CD8-positive, alpha-beta memory T cell (primary cell): Measurements from ENCODE around the gene AGRP. TPM values are rescaled to one million over a fixed set of nuclear protein-coding genes. Genes with fewer than 3 reads are reported as not detected.

Experiments
- CTCF ChIA-PET: fragments of 350-600 bp; sonication (Branson Sonifier 250); formaldehyde crosslinking; loops from one replicate; lab custom pipeline; 2021; ENCODE audit warnings: antibody characterized with exemption; lab: Charles Lee
- POLR2A ChIA-PET: fragments of 350-600 bp; sonication (Branson Sonifier 250); formaldehyde crosslinking; loops from one replicate; lab custom pipeline; 2021; ENCODE audit warnings: antibody characterized with exemption; lab: Charles Lee
- DNase-seq, 5 donors: peaks; one replicate each; pipeline versions ENCODE4 v3.0.0 to v3.0.0-alpha.2; 2020 to 2022; ENCODE audit warnings: mixed read lengths in 1 of 5
- H3K27ac ChIP-seq: one replicate; pipeline ENCODE4 v1.7.0; 2013; ENCODE audit warnings: low read depth, mild to moderate bottlenecking, low read length, moderate library complexity
- H3K27me3 ChIP-seq: 2 replicates; pipeline ENCODE4 v1.7.0; 2013; ENCODE audit warnings: low read length, mild to moderate bottlenecking; ENCODE audit not compliant: insufficient read depth, poor library complexity, severe bottlenecking
- H3K36me3 ChIP-seq: 2 replicates; pipeline ENCODE4 v1.7.0; 2013; ENCODE audit warnings: mild to moderate bottlenecking, low read length, moderate library complexity; ENCODE audit not compliant: insufficient read depth
- H3K4me1 ChIP-seq: 2 replicates; pipeline ENCODE4 v1.7.0; 2013; ENCODE audit warnings: mild to moderate bottlenecking, low read length, moderate library complexity; ENCODE audit not compliant: insufficient read depth
- H3K4me3 ChIP-seq: 2 replicates; pipeline ENCODE4 v1.7.0; 2013; ENCODE audit warnings: mild to moderate bottlenecking, low read length
- H3K9me3 ChIP-seq: 2 replicates; pipeline ENCODE4 v1.7.0; 2013; ENCODE audit warnings: mild to moderate bottlenecking, low read length
- H3K27ac Mint-ChIP-seq, 8 donors: one replicate each; pipeline ENCODE4 v1.8.0; 2020 to 2021; ENCODE audit warnings: mixed read lengths in 8 of 8, mild to moderate bottlenecking in 6 of 8, inconsistent platforms in 3 of 8, moderate library complexity in 3 of 8
- H3K27me3 Mint-ChIP-seq, 2 donors: one replicate each; pipeline ENCODE4 v1.8.0; 2020 to 2021; ENCODE audit warnings: mixed read lengths in 2 of 2, mild to moderate bottlenecking in 1 of 2, moderate library complexity in 1 of 2
- H3K36me3 Mint-ChIP-seq, 3 donors: one replicate each; pipeline ENCODE4 v1.8.0; 2020 to 2021; ENCODE audit warnings: mixed read lengths in 3 of 3, inconsistent platforms in 1 of 3, mild to moderate bottlenecking in 1 of 3
- H3K4me1 Mint-ChIP-seq, 3 donors: one replicate each; pipeline ENCODE4 v1.8.0; 2020 to 2021; ENCODE audit warnings: mixed read lengths in 3 of 3, inconsistent platforms in 1 of 3, mild to moderate bottlenecking in 1 of 3
- H3K4me3 Mint-ChIP-seq, 7 donors: one replicate each; pipeline ENCODE4 v1.8.0; 2020 to 2021; ENCODE audit warnings: mixed read lengths in 7 of 7, mild to moderate bottlenecking in 6 of 7, moderate library complexity in 4 of 7, inconsistent platforms in 2 of 7
- H3K9me3 Mint-ChIP-seq, 5 donors: one replicate each; pipeline ENCODE4 v1.8.0; 2020 to 2022; ENCODE audit warnings: mixed read lengths in 5 of 5, mild to moderate bottlenecking in 3 of 5, moderate library complexity in 2 of 5, inconsistent platforms in 1 of 5
- polyA plus RNA-seq: library from polyadenylated mRNA; unstranded; fragments of 300-500 nt; fragmentation: Illumina TruSeq; gene quantifications from one replicate; pipeline ENCODE4 v1.2.3, GENCODE V29; 2021
- total RNA-seq, 2 experiments: library from RNA; stranded (reverse); gene quantifications; one replicate each; pipeline ENCODE4 v1.2.3, GENCODE V29; 2021

Gene AGRP
- total and polyA plus RNA-seq, 3 experiments from 2014 or later: not detected

- Histone ChIP-seq H3K36me3 (no peaks in the 10 kb centered on the region), H3K4me3 (no peak overlapping the region), H3K4me1 (peaks cover 10% of the 10 kb centered on the region), H3K9me3 (no peaks in the 10 kb centered on the region), H3K27ac (no peak overlapping the region), H3K27me3 (no peaks in the 10 kb centered on the region)
- ChIA-PET POLR2A (no interaction called here), CTCF (no interaction called here)
- Mint-ChIP-seq H3K27me3 (peaks cover 0 to 2% of the 10 kb centered on the region in 2 donors), H3K9me3 (no peaks in the 10 kb centered on the region), H3K4me1 (peaks cover 24 to 49% (median 25%) of the 10 kb centered on the region in 3 donors), H3K27ac (peak overlapping the region in 1 of 8 donors; percentile 83), H3K4me3 (no peak overlapping the region), H3K36me3 (peaks cover 0 to 43% (median 0%) of the 10 kb centered on the region in 3 donors)
- no peak for DNase-seq
These were observed 23.2 kb downstream of the AGRP start for GRCh38 chr16:67460168-67460567.

DNA sequence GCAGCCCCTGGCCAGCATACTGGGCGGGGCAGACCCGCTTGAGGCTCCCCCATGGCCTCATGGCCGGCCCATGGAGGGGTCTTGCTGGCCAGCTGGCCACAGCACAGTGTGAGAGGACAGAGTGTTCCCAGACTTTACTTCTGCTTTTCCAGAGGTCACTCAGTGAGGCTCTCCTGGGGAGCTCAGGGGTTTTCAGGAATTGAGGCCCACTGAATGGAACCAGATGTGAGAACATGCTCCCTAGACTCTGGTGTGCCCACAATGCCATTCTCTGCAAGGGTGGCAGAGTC, 23.5 kb downstream of the AGRP start:
- Mint-ChIP-seq H3K9me3 (no peaks in the 10 kb centered on the region), H3K36me3 (peaks cover 0 to 43% (median 0%) of the 10 kb centered on the region in 3 donors), H3K27me3 (peaks cover 0 to 2% of the 10 kb centered on the region in 2 donors), H3K4me1 (peaks cover 24 to 49% (median 24%) of the 10 kb centered on the region in 3 donors), H3K27ac (no peak overlapping the region), H3K4me3 (no peak overlapping the region)
- ChIA-PET POLR2A (no interaction called here), CTCF (no interaction called here)
- Histone ChIP-seq H3K36me3 (no peaks in the 10 kb centered on the region), H3K4me1 (peaks cover 10% of the 10 kb centered on the region), H3K27ac (peak overlapping the region; percentile 43), H3K27me3 (no peaks in the 10 kb centered on the region), H3K4me3 (no peak overlapping the region), H3K9me3 (no peaks in the 10 kb centered on the region)
- no peak for DNase-seq

- H3K9me3 Mint-ChIP-seq: no peaks in the 10 kb centered on the region
- peaks cover 0 to 2% of the 10 kb centered on the region in 2 donors for H3K27me3 Mint-ChIP-seq
- Histone ChIP-seq H3K27ac (peak overlapping the region; percentile 43), H3K9me3 (no peaks in the 10 kb centered on the region), H3K27me3 (no peaks in the 10 kb centered on the region), H3K4me3 (no peak overlapping the region), H3K36me3 (no peaks in the 10 kb centered on the region), H3K4me1 (peaks cover 10% of the 10 kb centered on the region)
- ChIA-PET POLR2A (no interaction called here), CTCF (no interaction called here)
- peaks cover 0 to 47% (median 0%) of the 10 kb centered on the region in 3 donors for H3K36me3 Mint-ChIP-seq
- H3K4me1 Mint-ChIP-seq: peaks cover 24 to 50% (median 26%) of the 10 kb centered on the region in 3 donors
- peak overlapping the region in 4 of 8 donors; percentile 34 to 86 (median 68) for H3K27ac Mint-ChIP-seq
- no peak for DNase-seq
- no peak overlapping the region for H3K4me3 Mint-ChIP-seq
These were observed 24.1 kb downstream of the AGRP start for GRCh38 chr16:67459066-67459860.

DNA sequence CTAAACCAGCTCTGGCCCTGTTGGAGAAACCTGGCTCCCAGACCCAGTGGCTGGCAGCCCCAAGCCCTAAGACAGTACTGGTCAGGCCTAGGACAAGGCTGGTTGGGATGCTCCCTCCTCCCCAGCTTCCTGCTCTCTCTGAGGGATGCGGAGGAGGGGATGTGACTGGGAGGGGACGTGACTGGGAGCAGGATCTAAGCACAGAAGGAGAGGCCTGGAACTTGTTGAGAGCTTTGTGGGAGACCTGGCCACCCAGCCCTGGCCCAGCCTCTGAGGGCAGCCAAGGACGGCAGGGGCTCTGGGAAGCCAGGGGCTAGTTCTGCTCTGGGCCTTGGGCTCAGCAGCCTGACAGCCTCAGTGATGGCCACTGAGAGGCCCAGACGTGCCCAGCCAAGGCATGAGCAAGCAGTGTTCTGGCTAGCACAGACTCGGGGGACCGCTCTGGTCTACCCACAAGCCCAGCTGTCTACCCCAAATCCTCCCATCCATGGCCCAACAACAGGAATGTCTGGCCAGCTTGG, 25.2 kb downstream of the AGRP start:
- peaks cover 10% of the 10 kb centered on the region for H3K4me1 ChIP-seq
- H3K9me3 ChIP-seq: no peaks in the 10 kb centered on the region
- H3K27me3 ChIP-seq: no peaks in the 10 kb centered on the region
- H3K27me3 Mint-ChIP-seq: peaks cover 0 to 2% of the 10 kb centered on the region in 2 donors
- H3K9me3 Mint-ChIP-seq: no peaks in the 10 kb centered on the region
- H3K27ac Mint-ChIP-seq: peak overlapping the region in 1 of 8 donors; percentile 47
- H3K4me1 Mint-ChIP-seq: peaks cover 24 to 51% (median 29%) of the 10 kb centered on the region in 3 donors
- DNase-seq: no peak
- no peak overlapping the region for H3K4me3 ChIP-seq
- H3K36me3 Mint-ChIP-seq: peaks cover 0 to 52% (median 1%) of the 10 kb centered on the region in 3 donors
- H3K36me3 ChIP-seq: no peaks in the 10 kb centered on the region
- no peak overlapping the region for H3K4me3 Mint-ChIP-seq
- ChIA-PET CTCF (no interaction called here), POLR2A (no interaction called here)
- no peak overlapping the region for H3K27ac ChIP-seq

DNA sequence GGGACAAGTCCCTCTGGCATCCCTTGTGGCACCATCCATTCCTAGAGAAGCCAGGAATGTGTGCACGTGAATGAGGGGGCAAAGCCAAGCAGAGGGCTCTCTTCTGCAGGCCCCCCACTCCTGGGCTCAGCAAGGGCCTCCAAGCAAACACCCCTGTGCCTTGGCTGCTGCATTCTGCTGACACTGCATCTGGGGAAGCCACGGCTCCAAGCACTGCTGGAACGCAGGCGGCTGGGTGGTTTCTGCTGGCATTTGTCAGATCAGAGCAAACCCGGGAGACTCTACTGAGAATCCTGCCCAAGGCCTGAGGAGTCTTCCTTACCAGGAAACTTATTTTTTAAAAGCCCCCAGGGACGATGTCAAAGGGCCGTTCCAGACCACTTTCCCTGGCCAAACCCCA, 25.7 kb downstream of the AGRP start:
- no peaks in the 10 kb centered on the region for H3K36me3 ChIP-seq
- ChIA-PET POLR2A (interaction anchor here (0.6 kb wide), 1 partner anchor 529 kb away, joined by 3 read pairs; no protein-coding TSS in a partner anchor), CTCF (interaction anchor here (1.5 kb wide), 1 partner anchor 8 kb away, joined by 4 read pairs; no protein-coding TSS in a partner anchor)
- H3K4me3 Mint-ChIP-seq: no peak overlapping the region
- no peaks in the 10 kb centered on the region for H3K27me3 ChIP-seq
- H3K27ac Mint-ChIP-seq: peak overlapping the region in 1 of 8 donors; percentile 24
- no peaks in the 10 kb centered on the region for H3K9me3 Mint-ChIP-seq
- H3K36me3 Mint-ChIP-seq: peaks cover 0 to 54% (median 1%) of the 10 kb centered on the region in 3 donors
- H3K4me1 ChIP-seq: peaks cover 10% of the 10 kb centered on the region
- DNase-seq: no peak
- no peaks in the 10 kb centered on the region for H3K9me3 ChIP-seq
- peaks cover 24 to 51% (median 29%) of the 10 kb centered on the region in 3 donors for H3K4me1 Mint-ChIP-seq
- no peak overlapping the region for H3K27ac ChIP-seq
- H3K27me3 Mint-ChIP-seq: peaks cover 0 to 2% of the 10 kb centered on the region in 2 donors
- no peak overlapping the region for H3K4me3 ChIP-seq

GRCh38 chr16:67456391-67457081, 26.8 kb downstream of the AGRP start:
- Mint-ChIP-seq H3K4me3 (no peak overlapping the region), H3K9me3 (no peaks in the 10 kb centered on the region), H3K36me3 (peaks cover 0 to 56% (median 1%) of the 10 kb centered on the region in 3 donors), H3K27ac (peak overlapping the region in 5 of 8 donors; percentile 15 to 87 (median 42)), H3K27me3 (peaks cover 0 to 2% of the 10 kb centered on the region in 2 donors), H3K4me1 (peaks cover 23 to 51% (median 29%) of the 10 kb centered on the region in 3 donors)
- Histone ChIP-seq H3K36me3 (no peaks in the 10 kb centered on the region), H3K9me3 (no peaks in the 10 kb centered on the region), H3K4me3 (no peak overlapping the region), H3K27ac (no peak overlapping the region), H3K4me1 (peaks cover 2% of the 10 kb centered on the region), H3K27me3 (no peaks in the 10 kb centered on the region)
- POLR2A ChIA-PET: no interaction called here
- no peak for DNase-seq
- CTCF ChIA-PET: interaction anchor here (1.1 to 1.5 kb wide), 2 partner anchors 9 to 25 kb away, joined by 4 read pairs; partner anchors contain the start of gene ATP6V0D1

DNA sequence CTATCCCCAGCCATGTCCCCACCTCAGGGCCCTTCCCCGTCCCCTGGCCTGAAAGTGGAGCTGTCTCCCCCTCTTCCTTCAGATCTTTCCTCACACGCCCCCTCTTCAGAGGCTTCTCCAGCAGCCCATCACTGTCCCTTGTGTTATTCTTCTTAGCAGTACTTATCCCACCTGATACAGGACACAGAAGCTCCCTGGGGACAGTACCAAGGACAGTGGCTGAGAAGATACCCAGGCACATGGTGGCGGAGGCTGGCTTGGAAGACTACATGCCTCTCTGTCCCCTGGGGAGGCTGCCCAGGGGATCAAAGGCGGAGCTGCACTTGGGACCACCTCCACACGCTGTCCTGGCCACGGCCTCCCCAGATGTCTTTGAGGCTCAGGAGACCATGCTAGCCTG, 28.5 kb downstream of the AGRP start:
- no peak overlapping the region for H3K4me3 Mint-ChIP-seq
- no peak for DNase-seq
- peak overlapping the region in 4 of 8 donors; percentile 63 to 73 (median 70) for H3K27ac Mint-ChIP-seq
- Histone ChIP-seq H3K36me3 (no peaks in the 10 kb centered on the region), H3K9me3 (no peaks in the 10 kb centered on the region), H3K27ac (no peak overlapping the region), H3K4me1 (no peaks in the 10 kb centered on the region), H3K4me3 (no peak overlapping the region), H3K27me3 (no peaks in the 10 kb centered on the region)
- H3K36me3 Mint-ChIP-seq: peaks cover 3 to 57% (median 6%) of the 10 kb centered on the region in 3 donors
- no peaks in the 10 kb centered on the region for H3K9me3 Mint-ChIP-seq
- CTCF ChIA-PET: no interaction called here
- POLR2A ChIA-PET: interaction anchor here (0.5 kb wide), 1 partner anchor 828 kb away, joined by 3 read pairs; no protein-coding TSS in a partner anchor
- H3K27me3 Mint-ChIP-seq: no peaks in the 10 kb centered on the region
- peaks cover 18 to 42% (median 23%) of the 10 kb centered on the region in 3 donors for H3K4me1 Mint-ChIP-seq
